PC-3 (cell line): ENCODE results near the gene ZNF648.

Experiments used
- CTCF ChIP-seq: fragments of 300-600 bp; sonication (generic); conservative IDR thresholded peaks from 2 replicates; pipeline ENCODE4 v1.5.1; 2017; ENCODE audit warnings: antibody characterized with exemption, low read depth, mild to moderate bottlenecking, low read length
- EZH2 ChIP-seq: fragments of 300-600 bp; sonication (generic); IDR thresholded peaks from one replicate; pipeline ENCODE4 v1.6.1; 2017; ENCODE audit warnings: antibody characterized with exemption, mild to moderate bottlenecking, low read length; ENCODE audit not compliant: unreplicated experiment

GRCh38 chr1:182029379-182030331, 31.9 kb downstream of the ZNF648 start:
- TF ChIP-seq CTCF (peak; percentile 17; the same call in 1 of the 2 replicates), EZH2 (no peak)
